ENCODE measurements around the gene CHD6. TPM values are rescaled to one million over a fixed set of nuclear protein-coding genes. Genes with fewer than 3 reads are reported as not detected.
A peak's percentile ranks its signal among the peaks of the same experiment; 100 is the strongest.

CHD6 gene
- total RNA-seq, 4 donors from 2014 or later, result 21.5 to 130 (median 33.6) TPM

GRCh38 chr20:41418031-41418430 lies 200.1 kb downstream of the CHD6 start:
- Histone ChIP-seq H3K36me3 (peaks cover 0 to 71% (median 0%) of the 10 kb centered on the region in 3 donors), H3K27ac (no peak overlapping the region), H3K4me3 (no peak overlapping the region), H3K27me3 (no peaks in the 10 kb centered on the region), H3K4me1 (no peaks in the 10 kb centered on the region), H3K9me3 (no peaks in the 10 kb centered on the region)
- TF ChIP-seq POLR2A (IDR thresholded peaks at IDR 0.05) (no peak), CTCF (IDR thresholded peaks at IDR 0.05) (no peak)
- DNase-seq, result no peak

GRCh38 chr20:41415191-41415590 lies 203.0 kb downstream of the CHD6 start:
- Histone ChIP-seq H3K27ac (no peak overlapping the region), H3K4me3 (no peak overlapping the region), H3K9me3 (no peaks in the 10 kb centered on the region), H3K36me3 (peaks cover 0 to 60% (median 0%) of the 10 kb centered on the region in 3 donors), H3K4me1 (no peaks in the 10 kb centered on the region), H3K27me3 (no peaks in the 10 kb centered on the region)
- no peak for DNase-seq
- TF ChIP-seq CTCF (IDR thresholded peaks at IDR 0.05) (no peak), POLR2A (IDR thresholded peaks at IDR 0.05) (no peak)

GRCh38 chr20:41413169-41413568 lies 205.0 kb downstream of the CHD6 start:
- Histone ChIP-seq H3K27ac (no peak overlapping the region), H3K36me3 (peaks cover 0 to 71% (median 0%) of the 10 kb centered on the region in 3 donors), H3K4me1 (no peaks in the 10 kb centered on the region), H3K4me3 (no peak overlapping the region), H3K9me3 (no peaks in the 10 kb centered on the region), H3K27me3 (no peaks in the 10 kb centered on the region)
- no peak for TF ChIP-seq POLR2A (IDR thresholded peaks at IDR 0.05)
- TF ChIP-seq CTCF (IDR thresholded peaks at IDR 0.05), result no peak
- DNase-seq, result no peak

- TF ChIP-seq CTCF (IDR thresholded peaks at IDR 0.05) (no peak), POLR2A (IDR thresholded peaks at IDR 0.05) (no peak)
- no peaks in the 10 kb centered on the region for H3K27me3 ChIP-seq
- H3K4me1 ChIP-seq, result no peaks in the 10 kb centered on the region
- H3K36me3 ChIP-seq, result peaks cover 0 to 73% (median 0%) of the 10 kb centered on the region in 3 donors
- no peaks in the 10 kb centered on the region for H3K9me3 ChIP-seq
- DNase-seq, result no peak
- H3K27ac ChIP-seq, result no peak overlapping the region
- H3K4me3 ChIP-seq, result no peak overlapping the region
Measured at GRCh38 chr20:41412324-41413120, 205.7 kb downstream of the CHD6 start.

GRCh38 chr20:41411391-41411847 lies 206.8 kb downstream of the CHD6 start:
- no peaks in the 10 kb centered on the region for H3K27me3 ChIP-seq
- peak overlapping the region in 1 of 4 donors; percentile 25 for H3K27ac ChIP-seq
- TF ChIP-seq CTCF (IDR thresholded peaks at IDR 0.05) (peak in 5 of 6 experiments; percentile 13 to 49 (median 38)), POLR2A (IDR thresholded peaks at IDR 0.05) (no peak)
- H3K36me3 ChIP-seq, result peaks cover 0 to 77% (median 0%) of the 10 kb centered on the region in 3 donors
- no peaks in the 10 kb centered on the region for H3K9me3 ChIP-seq
- DNase-seq, result no peak
- H3K4me1 ChIP-seq, result no peaks in the 10 kb centered on the region
- no peak overlapping the region for H3K4me3 ChIP-seq
